ENCODE results near the gene AHRR. TPM values are rescaled to one million over a fixed set of nuclear protein-coding genes. Genes with fewer than 3 reads are reported as not detected.

AHRR gene
- total and polyA plus RNA-seq, 2 donors from 2014 or later: 0.71 to 1.7 TPM

- no peak overlapping the region for H3K4me3 ChIP-seq (ENCODE audit: low read length in 3 of 3)
- intact Hi-C loops (cut with DNase I): no loop called here
- TF ChIP-seq CTCF (IDR thresholded peaks at IDR 0.05; ENCODE audit: borderline replicate concordance, extremely low read depth, insufficient read depth): no peak
Measured at GRCh38 chr5:320524-321229, 837 bp upstream of the AHRR start.

GRCh38 chr5:321726-322251 lies 275 bp downstream of the AHRR start:
- Histone ChIP-seq H3K36me3 (ENCODE audit: control insufficient read depth in 2 of 3, insufficient read depth in 3 of 3, low read length in 3 of 3) (no peaks in the 10 kb centered on the region), H3K4me1 (ENCODE audit: control insufficient read depth in 2 of 3, insufficient read depth in 2 of 3, low read depth in 1 of 3, low read length in 3 of 3) (peaks cover 0 to 4% (median 0%) of the 10 kb centered on the region in 3 donors), H3K27ac (ENCODE audit: low read depth in 2 of 2, low read length in 2 of 2) (no peak overlapping the region), H3K9me3 (ENCODE audit: control insufficient read depth in 2 of 3, insufficient read depth in 1 of 3, low read length in 3 of 3) (no peaks in the 10 kb centered on the region), H3K4me3 (ENCODE audit: low read length in 3 of 3) (peak overlapping the region in 1 of 3 donors; percentile 25), H3K9ac (ENCODE audit: low read length in 3 of 3) (no peak overlapping the region), H3K27me3 (ENCODE audit: control insufficient read depth, insufficient read depth, low read length) (peaks cover 12% of the 10 kb centered on the region)
- FAIRE-seq (no peak), DNase-seq (peak in 1 of 5 donors; percentile 48)
- intact Hi-C loops (cut with DNase I): no loop called here
- no peak for TF ChIP-seq CTCF (IDR thresholded peaks at IDR 0.05; ENCODE audit: borderline replicate concordance, extremely low read depth, insufficient read depth)

More at GRCh38 chr5:320524-321229, 837 bp upstream of the AHRR start:
- H3K27ac ChIP-seq (ENCODE audit: low read depth in 2 of 2, low read length in 2 of 2): no peak overlapping the region
- H3K36me3 ChIP-seq (ENCODE audit: control insufficient read depth in 2 of 3, insufficient read depth in 3 of 3, low read length in 3 of 3): peaks cover 0 to 2% (median 0%) of the 10 kb centered on the region in 3 donors
- peaks cover 12% of the 10 kb centered on the region for H3K27me3 ChIP-seq (ENCODE audit: control insufficient read depth, insufficient read depth, low read length)
- peak in 1 of 5 donors; percentile 50 for DNase-seq
- no peak overlapping the region for H3K9ac ChIP-seq (ENCODE audit: low read length in 3 of 3)
- FAIRE-seq: no peak
- peaks cover 0 to 4% (median 0%) of the 10 kb centered on the region in 3 donors for H3K4me1 ChIP-seq (ENCODE audit: control insufficient read depth in 2 of 3, insufficient read depth in 2 of 3, low read depth in 1 of 3, low read length in 3 of 3)
- no peaks in the 10 kb centered on the region for H3K9me3 ChIP-seq (ENCODE audit: control insufficient read depth in 2 of 3, insufficient read depth in 1 of 3, low read length in 3 of 3)

- Histone ChIP-seq H3K4me3 (ENCODE audit: low read length in 3 of 3) (peak overlapping the region in 1 of 3 donors; percentile 25), H3K27me3 (ENCODE audit: control insufficient read depth, insufficient read depth, low read length) (peaks cover 12% of the 10 kb centered on the region), H3K36me3 (ENCODE audit: control insufficient read depth in 2 of 3, insufficient read depth in 3 of 3, low read length in 3 of 3) (no peaks in the 10 kb centered on the region), H3K4me1 (ENCODE audit: control insufficient read depth in 2 of 3, insufficient read depth in 2 of 3, low read depth in 1 of 3, low read length in 3 of 3) (peaks cover 0 to 4% (median 0%) of the 10 kb centered on the region in 3 donors), H3K9ac (ENCODE audit: low read length in 3 of 3) (no peak overlapping the region), H3K9me3 (ENCODE audit: control insufficient read depth in 2 of 3, insufficient read depth in 1 of 3, low read length in 3 of 3) (no peaks in the 10 kb centered on the region), H3K27ac (ENCODE audit: low read depth in 2 of 2, low read length in 2 of 2) (no peak overlapping the region)
- intact Hi-C loops (cut with DNase I): no loop called here
- FAIRE-seq (no peak), DNase-seq (peak in 1 of 5 donors; percentile 53)
- TF ChIP-seq CTCF (IDR thresholded peaks at IDR 0.05; ENCODE audit: borderline replicate concordance, extremely low read depth, insufficient read depth): no peak
Measured at GRCh38 chr5:322281-322941, 897 bp downstream of the AHRR start.
